WTC11 (cell line): ENCODE measurements around the gene TC2N. TPM values are rescaled to one million over a fixed set of nuclear protein-coding genes. Genes with fewer than 3 reads are reported as not detected.

ENCODE experiments used
- ATAC-seq: fragments of 200-7000 bp; cut with Tn5 transposase; 2 replicates; pipeline ENCODE4 v1.10.0; 2021; ENCODE audit warnings: mild to moderate bottlenecking, moderate library complexity
- CTCF ChIA-PET: fragments of 300-600 bp; sonication (Branson Sonifier 250); formaldehyde crosslinking; loops from one replicate; lab custom pipeline; 2021; ENCODE audit warnings: antibody characterized with exemption; lab: Charles Lee
- POLR2A ChIA-PET: fragments of 350-600 bp; sonication (Branson Sonifier 250); formaldehyde crosslinking; loops from one replicate; lab custom pipeline; 2021; ENCODE audit warnings: antibody characterized with exemption; lab: Charles Lee
- DNase-seq: peaks from one replicate; pipeline ENCODE4 v3.0.0; 2021; ENCODE audit warnings: low spot score
- H3K27ac Mint-ChIP-seq: 2 replicates; pipeline ENCODE4 v1.8.0; 2021; ENCODE audit warnings: mixed read lengths
- H3K27me3 Mint-ChIP-seq: 2 replicates; pipeline ENCODE4 v1.8.0; 2021; ENCODE audit warnings: low read depth, mild to moderate bottlenecking, moderate library complexity, mixed read lengths
- H3K36me3 Mint-ChIP-seq: 2 replicates; pipeline ENCODE4 v1.8.0; 2021; ENCODE audit warnings: mixed read lengths
- H3K4me1 Mint-ChIP-seq: 2 replicates; pipeline ENCODE4 v1.8.0; 2022; ENCODE audit warnings: mixed read lengths
- H3K4me3 Mint-ChIP-seq: 2 replicates; pipeline ENCODE4 v1.8.0; 2021; ENCODE audit warnings: mild to moderate bottlenecking, moderate library complexity, mixed read lengths
- H3K9me3 Mint-ChIP-seq: 2 replicates; pipeline ENCODE4 v1.8.0; 2021; ENCODE audit warnings: mixed read lengths
- ARID4B ChIP-seq: sonication (generic); formaldehyde crosslinking; IDR thresholded peaks from 2 replicates; pipeline ENCODE4 v1.8.0; 2023; ENCODE audit warnings: missing genetic modification reagents, mild to moderate bottlenecking, borderline replicate concordance
- ATF3 ChIP-seq: sonication (generic); formaldehyde crosslinking; conservative IDR thresholded peaks from 2 replicates; pipeline ENCODE4 v1.8.1; 2022; ENCODE audit warnings: mild to moderate bottlenecking, missing genetic modification reagents
- FOXP1 ChIP-seq: sonication (generic); formaldehyde crosslinking; IDR thresholded peaks from 2 replicates; pipeline ENCODE4 v1.8.0; 2022; ENCODE audit warnings: missing genetic modification reagents, mild to moderate bottlenecking, moderate library complexity, borderline replicate concordance
- PRRX2 ChIP-seq: fragments of 250-450 bp; sonication (Bioruptor Pico); IDR thresholded peaks from 2 replicates; pipeline ENCODE4 v1.8.0; 2021; ENCODE audit warnings: mild to moderate bottlenecking
- USF2 ChIP-seq: sonication (generic); formaldehyde crosslinking; IDR thresholded peaks from 2 replicates; pipeline ENCODE4 v1.8.1; 2023; ENCODE audit warnings: mild to moderate bottlenecking, missing genetic modification reagents, moderate library complexity
- ZNF138 ChIP-seq: sonication (generic); formaldehyde crosslinking; conservative IDR thresholded peaks from 2 replicates; pipeline ENCODE4 v1.8.1; 2022; ENCODE audit warnings: mild to moderate bottlenecking, moderate library complexity, missing genetic modification reagents
- ZNF219 ChIP-seq: sonication (generic); formaldehyde crosslinking; IDR thresholded peaks from 2 replicates; pipeline ENCODE4 v1.8.0; 2023; ENCODE audit warnings: missing genetic modification reagents, mild to moderate bottlenecking, borderline replicate concordance
- ZNF281 ChIP-seq: sonication (generic); formaldehyde crosslinking; IDR thresholded peaks from 2 replicates; pipeline ENCODE4 v1.8.0; 2023; ENCODE audit warnings: mild to moderate bottlenecking, missing genetic modification reagents
- ZNF532 ChIP-seq: fragments of 250-450 bp; sonication (Bioruptor Pico); IDR thresholded peaks from 2 replicates; pipeline ENCODE4 v1.9.0; 2021; ENCODE audit warnings: mild to moderate bottlenecking, borderline replicate concordance
- ZNF671 ChIP-seq: fragments of 250-450 bp; sonication (Bioruptor Pico); IDR thresholded peaks from 2 replicates; pipeline ENCODE4 v1.8.0; 2021; ENCODE audit warnings: mild to moderate bottlenecking
- total RNA-seq: library from RNA; stranded (reverse); gene quantifications from 3 replicates; pipeline ENCODE4 v1.2.3, GENCODE V29; 2021

TC2N gene
- total RNA-seq, 1 experiment from 2014 or later: 33.0 TPM

GRCh38 chr14:91837076-91837475 is 30.3 kb downstream of the TC2N start:
- no peak for DNase-seq
- Mint-ChIP-seq H3K4me1 (peaks cover 32% of the 10 kb centered on the region), H3K4me3 (peak overlapping the region; percentile 73), H3K27me3 (peaks cover 4% of the 10 kb centered on the region; the same call in 1 of the 2 replicates), H3K36me3 (no peaks in the 10 kb centered on the region), H3K27ac (no peak overlapping the region), H3K9me3 (no peaks in the 10 kb centered on the region)
- CTCF ChIA-PET: interaction anchor here (0.5 kb wide), 1 partner anchor 212 kb away, joined by 3 read pairs; no protein-coding TSS in a partner anchor
- ATAC-seq: no peak
- POLR2A ChIA-PET: no interaction called here
- TF ChIP-seq ZNF671 (CRISPR knock-in tag): no peak
- no peak for TF ChIP-seq FOXP1
- TF ChIP-seq ZNF138 (CRISPR knock-in tag): no peak
- no peak for TF ChIP-seq ARID4B
- no peak for TF ChIP-seq USF2 (CRISPR knock-in tag)
- TF ChIP-seq ZNF219 (CRISPR knock-in tag): no peak
- TF ChIP-seq PRRX2: no peak
- TF ChIP-seq ATF3: no peak
- no peak for TF ChIP-seq ZNF532 (CRISPR knock-in tag)
- no peak for TF ChIP-seq ZNF281 (CRISPR knock-in tag)
